Measurements from ENCODE around the gene MAD1L1. TPM values are rescaled to one million over a fixed set of nuclear protein-coding genes. Genes with fewer than 3 reads are reported as not detected.
"Not testable (repeated sequence)": the region's sequence is repeated elsewhere in the genome, so short reads cannot be mapped to it uniquely, and the experiment has no call there.

Gene MAD1L1
- polyA plus RNA-seq, 1 donor: 21.2 TPM

GRCh38 chr7:2046581-2047565 lies 185.9 kb downstream of the MAD1L1 start:
- DNase-seq (ENCODE audit: low read depth): no peak

GRCh38 chr7:2045559-2046405 lies 187.0 kb downstream of the MAD1L1 start:
- DNase-seq (ENCODE audit: low read depth): no peak

GRCh38 chr7:2044883-2045471 lies 187.8 kb downstream of the MAD1L1 start:
- DNase-seq (ENCODE audit: low read depth): no peak

GRCh38 chr7:2044311-2044882 lies 188.3 kb downstream of the MAD1L1 start:
- no peak for DNase-seq (ENCODE audit: low read depth)

GRCh38 chr7:2043316-2044039 lies 189.3 kb downstream of the MAD1L1 start:
- DNase-seq (ENCODE audit: low read depth): no peak

- DNase-seq (ENCODE audit: low read depth): no peak
Measured at GRCh38 chr7:2042650-2043049, 190.1 kb downstream of the MAD1L1 start.

GRCh38 chr7:2041496-2042367 lies 191.0 kb downstream of the MAD1L1 start:
- DNase-seq (ENCODE audit: low read depth): no peak

GRCh38 chr7:2040893-2041270 lies 191.9 kb downstream of the MAD1L1 start:
- no peak for DNase-seq (ENCODE audit: low read depth)

- no peak for DNase-seq (ENCODE audit: low read depth)
Measured at GRCh38 chr7:2040201-2040892, 192.4 kb downstream of the MAD1L1 start.

GRCh38 chr7:2038931-2039728 lies 193.6 kb downstream of the MAD1L1 start:
- DNase-seq (ENCODE audit: low read depth): no peak

- DNase-seq (ENCODE audit: low read depth): no peak
Measured at GRCh38 chr7:2037808-2038522, 194.8 kb downstream of the MAD1L1 start.

- no peak for DNase-seq (ENCODE audit: low read depth)
Measured at GRCh38 chr7:2037301-2037807, 195.4 kb downstream of the MAD1L1 start.

GRCh38 chr7:2036786-2037185 lies 196.0 kb downstream of the MAD1L1 start:
- DNase-seq (ENCODE audit: low read depth): no peak

GRCh38 chr7:2036201-2036600 lies 196.5 kb downstream of the MAD1L1 start:
- DNase-seq (ENCODE audit: low read depth): not testable (repeated sequence)

- no peak for DNase-seq (ENCODE audit: low read depth)
Measured at GRCh38 chr7:2034291-2035201, 198.2 kb downstream of the MAD1L1 start.

- no peak for DNase-seq (ENCODE audit: low read depth)
Measured at GRCh38 chr7:2033586-2034135, 199.1 kb downstream of the MAD1L1 start.
